RWPE1 (cell line): ENCODE measurements around the gene PTPRN2.
"Not testable (repeated sequence)": the region's sequence is repeated elsewhere in the genome, so short reads cannot be mapped to it uniquely, and the experiment has no call there.

Experiments
- CTCF ChIA-PET: fragments of 350-600 bp; sonication (Branson Sonifier 250); formaldehyde crosslinking; extraction: SDS; loops from one replicate; lab custom pipeline; 2021; lab: Yijun Ruan, JAX
- POLR2A ChIA-PET: fragments of 400-600 bp; formaldehyde crosslinking; extraction: SDS; loops from one replicate; lab custom pipeline; 2020; ENCODE audit warnings: antibody characterized with exemption; ENCODE audit not compliant: low non-redundant PET; lab: Yijun Ruan, JAX
- DNase-seq: peaks from one replicate; pipeline ENCODE4 v3.0.0; 2012; ENCODE audit warnings: low spot score
- H3K27ac ChIP-seq: fragments of 450-650 bp; 2 replicates; pipeline ENCODE4 v1.5.1; 2017
- CTCF ChIP-seq: fragments of 450-650 bp; conservative IDR thresholded peaks from 2 replicates; pipeline ENCODE4 v1.5.1; 2017; ENCODE audit warnings: low read depth, mild to moderate bottlenecking

Gene PTPRN2

GRCh38 chr7:158165711-158166110 is 421.9 kb downstream of the PTPRN2 start:
- POLR2A ChIA-PET, result no interaction called here
- DNase-seq, result no peak
- CTCF ChIA-PET, result no interaction called here
- no peak overlapping the region for H3K27ac ChIP-seq
- TF ChIP-seq CTCF, result no peak

- no peak for TF ChIP-seq CTCF
- ChIA-PET CTCF (no interaction called here), POLR2A (no interaction called here)
- H3K27ac ChIP-seq, result no peak overlapping the region
- DNase-seq, result no peak
These were observed 423.2 kb downstream of the PTPRN2 start for GRCh38 chr7:158164101-158165095.

GRCh38 chr7:158161194-158161593 is 426.4 kb downstream of the PTPRN2 start:
- POLR2A ChIA-PET, result no interaction called here
- CTCF ChIA-PET, result no interaction called here
- H3K27ac ChIP-seq, result no peak overlapping the region
- no peak for DNase-seq
- TF ChIP-seq CTCF, result no peak

GRCh38 chr7:158160199-158160598 is 427.4 kb downstream of the PTPRN2 start:
- ChIA-PET CTCF (interaction anchor here (0.5 kb wide), 1 partner anchor 133 kb away, joined by 3 read pairs; no protein-coding TSS in a partner anchor), POLR2A (no interaction called here)
- H3K27ac ChIP-seq, result no peak overlapping the region
- no peak for TF ChIP-seq CTCF
- no peak for DNase-seq

GRCh38 chr7:158157460-158157859 is 430.2 kb downstream of the PTPRN2 start:
- CTCF ChIA-PET, result no interaction called here
- no peak for TF ChIP-seq CTCF
- no peak for DNase-seq
- POLR2A ChIA-PET, result no interaction called here
- no peak overlapping the region for H3K27ac ChIP-seq

- H3K27ac ChIP-seq, DNase-seq, POLR2A ChIA-PET: not testable (repeated sequence)
- CTCF ChIA-PET, result interaction anchor here (0.6 kb wide), 1 partner anchor 790 kb away, joined by 3 read pairs; no protein-coding TSS in a partner anchor
These were observed 436.4 kb downstream of the PTPRN2 start for GRCh38 chr7:158151273-158151672.

GRCh38 chr7:158150234-158150633 is 437.4 kb downstream of the PTPRN2 start:
- no peak for TF ChIP-seq CTCF
- CTCF ChIA-PET, result interaction anchor here (0.6 kb wide), 1 partner anchor 42 kb away, joined by 3 read pairs; no protein-coding TSS in a partner anchor
- no peak overlapping the region for H3K27ac ChIP-seq
- no peak for DNase-seq
- POLR2A ChIA-PET, result no interaction called here

GRCh38 chr7:158147431-158147830 is 440.2 kb downstream of the PTPRN2 start:
- POLR2A ChIA-PET, H3K27ac ChIP-seq, DNase-seq, CTCF ChIA-PET: not testable (repeated sequence)
